Caki2 (cell line): ENCODE results near the gene CDCA3. TPM values are rescaled to one million over a fixed set of nuclear protein-coding genes. Genes with fewer than 3 reads are reported as not detected.

Experiments
- DNase-seq: peaks from one replicate; pipeline ENCODE4 v3.0.0-alpha.2; 2015; ENCODE audit warnings: low read depth
- in situ Hi-C: cut with HindIII; loops from 2 replicates; pipeline ENCODE4 v1.10.0; 2016; ENCODE audit warnings: low sequenced_read_pairs, low pct_unique_long_range_greater_than_20kb, mixed read lengths
- total RNA-seq: library from RNA; depleted of rRNA; stranded (reverse); fragments of >200 nt; shearing (Covaris generic); gene quantifications from 2 replicates; pipeline ENCODE4 v1.2.3, GENCODE V29; 2014; ENCODE audit warnings: low replicate concordance

Gene CDCA3
- total RNA-seq, 1 experiment from 2014 or later = 216 TPM

DNA sequence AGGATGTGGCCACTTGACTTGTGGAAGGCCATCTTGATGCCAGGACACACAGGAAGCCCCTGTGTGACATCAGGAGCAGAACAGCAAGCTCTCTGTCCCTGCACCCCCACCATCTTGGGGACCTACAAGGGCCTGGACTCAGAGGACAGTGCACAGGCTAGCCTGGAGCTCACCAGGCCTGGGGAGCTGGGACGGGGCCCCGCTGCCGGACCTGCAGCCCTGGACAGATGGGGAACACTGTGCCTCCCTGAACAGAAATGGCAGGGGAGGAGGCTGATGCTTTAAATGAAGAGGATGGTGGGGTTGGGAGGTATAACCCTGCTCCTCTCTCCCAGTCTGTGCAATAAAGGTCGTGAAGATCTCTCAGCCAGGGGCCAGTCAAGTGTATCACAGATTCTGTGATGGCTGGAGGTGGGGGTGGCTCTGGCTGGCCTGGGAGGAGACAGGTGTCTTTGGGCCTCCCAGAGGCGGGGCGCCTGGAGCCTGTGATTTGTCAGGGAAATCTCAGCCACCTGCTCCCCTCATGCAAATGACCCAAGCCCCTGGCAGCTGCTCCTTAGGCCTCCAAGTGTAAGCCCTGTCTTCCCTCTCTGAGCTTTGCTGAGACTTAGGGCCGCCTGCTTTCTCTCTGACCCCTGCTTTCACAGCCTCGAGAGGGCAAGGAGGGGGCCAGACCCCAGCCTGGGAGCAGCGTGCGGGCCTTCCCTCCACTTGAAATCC is 11.4 kb downstream of the CDCA3 start:
- in situ Hi-C loops = no loop called here

DNA sequence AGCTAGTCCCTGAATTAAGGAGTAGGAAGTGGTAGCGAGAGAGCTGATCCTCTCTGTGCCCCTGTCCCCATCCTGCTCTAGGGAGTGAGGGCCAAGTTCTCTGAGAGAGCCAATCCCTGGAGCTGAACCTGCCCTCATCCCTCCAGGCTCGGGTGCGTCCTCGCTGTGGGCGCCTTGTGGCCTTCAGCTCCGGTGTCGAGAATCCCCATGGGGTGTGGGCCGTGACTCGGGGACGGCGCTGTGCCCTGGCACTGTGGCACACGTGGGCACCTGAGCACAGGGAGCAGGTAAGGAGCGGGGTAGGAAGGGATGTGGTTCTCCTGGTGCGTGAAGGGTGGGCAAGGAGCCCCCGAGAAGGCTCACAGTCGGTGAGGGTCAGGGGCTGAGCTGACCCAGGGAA is 12.2 kb downstream of the CDCA3 start:
- DNase-seq = no peak
- in situ Hi-C loops = no loop called here

More for the DNA sequence above, 11.4 kb downstream of the CDCA3 start:
- no peak for DNase-seq

DNA sequence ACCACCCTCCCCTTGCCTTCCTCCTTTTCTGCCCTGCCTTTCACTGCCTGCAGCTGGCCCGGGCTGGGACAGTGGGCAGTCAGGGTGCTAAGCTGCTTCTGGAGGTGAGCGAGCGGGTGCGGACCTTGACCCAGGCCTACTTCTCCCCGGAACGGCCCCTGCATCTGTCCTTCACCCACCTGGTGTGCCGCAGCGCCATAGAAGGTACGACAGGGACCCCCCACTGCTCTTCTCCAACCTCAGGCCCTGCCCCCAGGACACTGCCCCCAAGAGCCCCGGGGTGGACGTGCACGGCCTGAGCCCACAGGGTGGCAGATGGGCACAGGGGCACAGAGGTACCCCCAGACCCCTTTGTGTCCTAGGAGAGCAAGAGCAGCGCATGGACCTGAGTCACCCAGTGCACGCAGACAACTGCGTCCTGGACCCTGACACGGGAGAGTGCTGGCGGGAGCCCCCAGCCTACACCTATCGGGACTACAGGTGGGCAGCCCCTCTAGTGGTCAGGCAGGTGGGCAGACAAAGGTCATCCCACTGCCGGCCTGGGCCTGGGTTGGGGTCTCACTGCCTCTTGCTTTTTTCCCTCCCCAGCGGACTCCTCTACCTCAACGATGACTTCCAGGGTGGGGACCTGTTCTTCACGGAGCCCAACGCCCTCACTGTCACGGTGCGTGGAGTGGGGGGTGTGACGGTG is 13.6 kb downstream of the CDCA3 start:
- in situ Hi-C loops = no loop called here
- DNase-seq = no peak

DNA sequence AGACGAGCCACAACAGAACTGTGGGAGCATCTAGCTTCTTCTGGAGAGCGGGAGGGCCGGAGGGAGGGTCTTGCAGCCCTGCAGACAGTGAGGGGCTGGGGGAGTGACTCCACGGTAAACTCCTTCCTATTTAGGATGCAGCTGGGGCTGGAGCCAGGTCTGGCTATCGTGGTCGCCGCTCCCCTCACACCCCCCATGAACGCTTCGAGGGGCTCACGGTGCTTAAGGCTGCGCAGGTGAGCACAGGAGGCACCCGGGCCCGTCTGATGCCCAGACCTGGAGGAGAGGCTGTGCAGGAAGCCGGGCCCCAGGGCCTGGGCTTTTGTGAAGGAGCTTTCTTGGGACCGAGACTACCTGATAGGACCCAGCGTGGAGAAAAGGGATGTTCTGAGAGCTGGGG is 14.2 kb downstream of the CDCA3 start:
- in situ Hi-C loops = no loop called here
- DNase-seq = no peak

DNA sequence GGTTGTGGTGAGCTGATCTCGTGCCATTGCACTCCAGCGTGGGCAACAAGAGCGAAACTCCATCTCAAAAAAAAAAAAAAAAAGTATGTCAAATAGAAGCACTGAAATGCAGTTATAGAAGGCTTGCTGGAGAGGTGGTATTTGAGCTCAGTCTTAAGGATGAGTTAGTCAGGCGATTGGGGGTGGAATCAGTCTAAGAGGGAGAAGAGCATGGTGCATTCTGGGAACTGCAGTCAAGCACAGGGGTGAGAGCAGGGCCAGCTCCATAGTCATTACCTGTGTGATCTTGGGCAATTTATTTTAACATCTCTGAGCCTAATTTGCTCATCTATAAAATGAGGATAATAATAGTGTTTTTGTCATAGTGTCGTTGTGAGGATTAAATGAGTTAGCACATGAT is 16.2 kb downstream of the CDCA3 start:
- DNase-seq = no peak
- in situ Hi-C loops = no loop called here

DNA sequence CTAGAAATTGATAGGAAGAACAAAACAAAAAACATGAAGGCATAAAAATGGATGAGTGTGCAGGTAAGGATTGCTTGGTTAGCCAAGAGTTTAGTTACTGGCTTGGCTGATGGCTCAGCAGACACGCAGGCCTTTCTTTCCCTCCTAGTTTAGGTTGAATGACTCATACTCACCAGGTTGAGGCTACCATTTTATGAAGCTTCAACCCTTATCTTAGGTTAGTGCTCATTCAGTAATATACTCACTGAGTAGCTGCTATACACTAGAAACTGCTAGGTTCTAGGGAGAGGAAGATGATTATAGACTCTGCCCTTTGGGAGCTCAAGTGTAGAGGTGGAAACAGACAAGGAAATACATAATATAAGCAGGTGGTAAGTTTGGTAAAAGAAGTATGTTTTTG is 16.8 kb downstream of the CDCA3 start:
- in situ Hi-C loops = no loop called here

DNA sequence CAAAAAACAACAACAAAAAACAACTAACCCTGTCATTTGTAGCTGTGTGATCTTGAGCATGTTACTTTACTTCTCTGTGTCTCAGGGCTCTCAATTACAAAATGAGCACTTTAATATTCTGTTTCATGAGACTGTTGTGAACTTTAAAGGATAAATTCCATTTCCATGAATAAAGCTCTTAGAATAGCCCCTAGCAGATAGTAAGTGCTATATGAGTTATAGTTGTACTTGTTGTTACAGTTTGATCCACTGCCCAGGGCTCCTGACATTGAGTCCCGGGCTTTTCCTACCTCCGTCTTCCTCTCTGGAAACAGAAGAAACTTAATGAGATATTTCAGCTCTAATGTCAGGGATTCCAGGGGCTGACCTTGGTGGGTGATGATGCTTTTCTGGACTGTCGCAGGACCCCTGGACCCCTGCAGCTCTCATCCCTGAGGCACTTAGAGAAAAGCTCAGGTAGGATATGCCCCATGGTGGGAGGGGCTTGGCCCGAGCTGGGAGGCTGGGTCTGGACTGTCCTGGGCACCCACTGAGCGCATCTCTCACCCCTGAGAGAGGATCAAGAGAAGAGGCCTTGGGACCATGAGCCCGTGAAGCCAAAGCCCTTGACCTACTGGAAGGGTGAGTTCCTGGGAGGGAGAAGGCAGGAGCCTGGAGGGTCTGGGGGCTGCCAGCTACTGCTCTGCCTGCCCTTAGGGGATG is 17.7 kb downstream of the CDCA3 start:
- no peak for DNase-seq
- in situ Hi-C loops = no loop called here

More for the DNA sequence above, 16.8 kb downstream of the CDCA3 start:
- peak; percentile 61 for DNase-seq

DNA sequence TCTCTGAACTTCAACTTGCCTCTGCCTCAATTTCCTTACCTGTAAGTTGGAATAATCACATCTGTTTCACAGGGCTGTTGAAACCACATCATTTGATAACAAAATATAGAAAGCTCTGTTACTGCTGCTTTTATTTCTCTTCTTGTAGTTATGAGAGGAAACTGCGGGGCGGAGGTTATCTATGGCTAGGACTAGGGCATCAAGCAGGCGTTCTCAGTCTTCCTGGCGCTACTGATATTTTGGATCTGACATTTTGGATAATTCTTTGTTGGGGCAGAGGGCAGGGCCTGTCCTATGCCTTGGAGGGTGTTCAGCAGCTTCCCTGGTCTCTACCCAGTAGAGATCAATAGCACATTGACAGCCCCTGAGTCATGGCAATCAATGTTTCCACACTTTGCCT is 19.0 kb downstream of the CDCA3 start:
- DNase-seq = no peak
- in situ Hi-C loops = no loop called here

DNA sequence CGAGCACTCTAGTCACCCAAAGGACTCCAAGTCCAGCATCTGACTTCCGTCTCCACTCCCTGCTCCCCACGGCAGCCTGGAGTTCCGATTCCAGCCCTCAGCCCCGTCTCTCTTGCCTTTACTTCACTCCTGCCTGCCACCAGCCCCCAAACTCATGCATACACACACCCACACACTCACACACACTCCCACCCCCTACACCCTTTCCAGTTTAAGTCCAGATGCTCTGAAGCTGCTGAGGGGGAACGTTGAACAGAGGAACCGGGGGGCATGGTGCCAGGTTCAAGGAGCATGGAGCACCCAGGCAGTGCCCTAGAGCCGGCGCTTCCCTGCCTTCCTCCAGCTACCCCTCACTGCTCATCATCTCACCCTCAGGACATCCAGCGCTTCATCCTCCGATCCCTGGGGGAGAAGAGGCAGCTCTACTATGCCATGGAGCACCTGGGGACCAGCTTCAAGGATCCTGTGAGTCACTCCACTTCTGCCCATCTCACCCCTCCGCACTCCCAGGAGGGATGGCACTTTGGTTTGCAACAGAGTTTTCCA is 19.6 kb downstream of the CDCA3 start:
- in situ Hi-C loops = no loop called here
- no peak for DNase-seq

DNA sequence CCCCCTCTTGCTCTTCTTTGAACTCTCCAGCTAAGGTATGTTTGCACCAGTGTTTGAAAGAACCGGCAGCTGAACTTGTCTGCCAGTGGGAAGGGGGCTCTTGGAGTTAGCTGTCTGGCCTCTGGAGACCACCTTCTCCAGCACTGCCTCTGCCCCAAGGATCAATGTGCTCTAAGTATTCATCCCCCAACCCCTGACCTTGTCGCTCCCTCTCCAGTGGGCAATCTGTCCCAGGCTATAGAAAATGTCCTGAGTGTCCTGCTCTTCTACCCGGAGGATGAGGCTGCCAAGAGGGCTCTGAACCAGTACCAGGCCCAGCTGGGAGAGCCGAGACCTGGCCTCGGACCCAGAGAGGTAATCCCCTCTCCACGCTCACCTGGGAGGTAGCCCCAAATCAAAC is 20.1 kb downstream of the CDCA3 start:
- DNase-seq = no peak
- in situ Hi-C loops = no loop called here

DNA sequence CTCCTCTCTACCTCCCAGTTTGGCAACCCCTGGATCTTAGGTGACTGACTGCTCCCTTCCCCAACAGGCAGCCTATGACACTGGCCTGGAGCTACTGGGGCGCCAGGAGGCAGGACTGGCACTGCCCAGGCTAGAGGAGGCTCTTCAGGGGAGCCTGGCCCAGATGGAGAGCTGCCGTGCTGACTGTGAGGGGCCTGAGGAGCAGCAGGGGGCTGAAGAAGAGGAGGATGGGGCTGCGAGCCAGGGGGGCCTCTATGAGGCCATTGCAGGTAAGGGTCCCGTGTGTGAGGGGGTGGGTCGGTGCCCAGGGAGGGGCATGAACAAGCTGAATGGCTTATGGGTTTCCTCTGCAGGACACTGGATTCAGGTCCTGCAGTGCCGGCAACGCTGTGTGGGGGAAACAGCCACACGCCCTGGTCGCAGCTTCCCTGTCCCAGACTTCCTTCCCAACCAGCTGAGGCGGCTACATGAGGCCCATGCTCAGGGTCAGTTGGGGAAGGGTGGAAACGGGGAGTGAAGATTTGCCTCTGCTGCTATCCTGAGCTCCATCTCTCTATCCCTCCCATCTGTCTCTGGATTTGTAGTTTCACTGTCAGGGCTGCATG is 20.7 kb downstream of the CDCA3 start:
- in situ Hi-C loops = no loop called here
- no peak for DNase-seq

DNA sequence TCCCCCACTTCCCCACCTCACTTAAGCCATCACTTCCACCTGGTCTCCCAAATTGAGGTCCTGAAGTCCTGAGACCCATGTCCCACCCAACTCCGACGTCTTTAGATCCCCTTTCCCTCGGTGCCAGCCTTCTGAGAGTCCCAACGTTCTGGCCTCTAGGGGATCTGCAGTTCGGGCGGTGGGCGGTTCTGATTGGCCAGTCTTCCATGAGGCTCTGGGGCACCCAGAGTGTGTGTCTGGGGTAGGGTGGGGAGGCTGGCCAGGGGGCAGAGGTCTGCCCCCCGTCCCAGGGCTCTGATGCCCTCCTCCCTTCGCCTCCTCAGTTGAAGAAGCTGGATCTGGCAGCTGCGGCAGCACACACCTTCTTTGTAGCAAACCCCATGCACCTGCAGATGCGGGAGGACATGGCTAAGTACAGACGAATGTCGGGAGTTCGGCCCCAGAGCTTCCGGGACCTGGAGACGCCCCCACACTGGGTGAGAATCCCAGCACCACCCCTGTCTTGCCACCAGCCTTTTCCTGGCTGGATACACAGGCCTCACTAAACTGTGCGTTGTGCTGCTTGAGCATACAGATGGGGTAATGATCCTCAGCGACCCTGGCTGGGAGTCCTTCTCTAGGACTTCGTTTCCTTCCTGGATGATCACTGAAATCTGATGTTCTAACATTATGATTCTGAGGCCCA is 21.4 kb downstream of the CDCA3 start:
- in situ Hi-C loops = no loop called here
- no peak for DNase-seq

DNA sequence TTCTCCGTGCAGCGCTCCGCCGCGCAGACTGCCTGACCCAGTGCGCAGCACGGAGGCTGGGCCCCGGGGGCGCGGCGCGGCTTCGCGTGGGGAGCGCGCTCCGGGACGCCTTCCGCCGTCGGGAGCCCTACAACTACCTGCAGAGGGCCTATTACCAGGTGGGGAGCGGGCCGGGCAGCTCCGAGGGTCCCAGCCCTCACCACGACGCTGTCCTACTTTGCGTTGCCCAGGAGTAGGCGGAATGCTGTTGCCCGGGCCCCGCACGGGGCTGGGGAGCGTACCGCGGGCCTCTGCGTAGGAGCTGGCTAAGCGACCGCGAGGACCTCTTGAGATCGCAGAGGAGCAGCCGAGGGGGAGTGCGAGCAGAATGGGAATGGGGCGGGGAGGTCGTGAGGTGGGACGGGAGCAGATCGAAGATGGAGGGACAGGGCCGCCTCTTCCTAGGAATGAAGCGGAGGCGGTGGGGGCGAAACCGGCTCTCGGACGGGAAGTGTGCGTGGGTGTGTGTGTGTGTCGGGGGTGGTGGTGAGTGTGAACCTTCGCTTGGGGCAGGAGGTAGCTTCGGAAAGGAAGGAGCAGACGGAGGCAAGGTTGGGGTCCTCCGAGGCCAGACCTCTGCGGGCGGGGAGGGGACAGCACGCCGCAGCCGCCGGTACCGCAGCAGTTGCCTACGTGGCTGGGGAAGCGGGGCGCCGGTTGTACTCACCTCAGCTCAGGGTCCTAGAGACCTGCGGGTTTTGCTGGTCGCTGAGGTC is 22.1 kb downstream of the CDCA3 start:
- in situ Hi-C loops = no loop called here

DNA sequence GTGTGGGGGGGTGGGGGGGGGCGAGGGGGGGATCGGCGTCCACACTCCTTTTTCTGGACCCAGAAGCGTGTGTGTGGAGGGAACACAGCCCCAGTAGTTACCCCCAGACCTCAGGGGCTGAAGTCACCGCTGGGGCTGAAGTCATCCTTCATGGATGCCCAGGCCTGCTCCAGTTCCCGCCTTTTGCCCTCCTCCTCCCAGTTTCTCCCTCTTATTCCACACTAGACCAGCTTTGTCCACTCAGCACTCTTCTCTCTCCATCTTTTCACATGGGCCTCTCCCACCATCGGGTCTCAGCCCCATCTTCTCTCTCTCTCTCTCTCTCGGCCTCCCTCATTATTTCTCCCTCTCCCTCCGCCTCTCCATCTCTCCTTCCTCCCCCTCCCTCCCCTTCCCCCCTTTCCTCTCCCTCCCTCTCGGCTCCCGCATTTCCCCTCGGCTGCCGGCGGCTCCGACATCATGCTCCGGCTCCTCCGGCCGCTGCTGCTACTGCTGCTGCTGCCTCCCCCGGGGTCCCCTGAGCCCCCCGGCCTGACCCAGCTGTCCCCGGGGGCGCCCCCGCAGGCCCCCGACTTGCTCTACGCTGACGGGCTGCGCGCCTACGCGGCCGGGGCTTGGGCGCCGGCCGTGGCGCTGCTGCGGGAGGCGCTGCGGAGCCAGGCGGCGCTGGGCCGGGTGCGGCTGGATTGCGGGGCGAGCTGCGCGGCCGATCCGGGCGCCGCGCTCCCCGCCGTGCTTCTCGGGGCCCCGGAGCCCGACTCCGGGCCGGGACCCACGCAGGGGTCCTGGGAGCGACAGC is 22.9 kb downstream of the CDCA3 start, which contains the start of gene P3H3:
TSS of gene P3H3 (plus strand) at position 426 of the 799 bp plus-strand sequence. CDS start at position 460, 34 bp downstream.
- DNase-seq = peak; percentile 65
- in situ Hi-C loops = no loop called here

More for the DNA sequence above, 22.1 kb downstream of the CDCA3 start:
- no peak for DNase-seq

DNA sequence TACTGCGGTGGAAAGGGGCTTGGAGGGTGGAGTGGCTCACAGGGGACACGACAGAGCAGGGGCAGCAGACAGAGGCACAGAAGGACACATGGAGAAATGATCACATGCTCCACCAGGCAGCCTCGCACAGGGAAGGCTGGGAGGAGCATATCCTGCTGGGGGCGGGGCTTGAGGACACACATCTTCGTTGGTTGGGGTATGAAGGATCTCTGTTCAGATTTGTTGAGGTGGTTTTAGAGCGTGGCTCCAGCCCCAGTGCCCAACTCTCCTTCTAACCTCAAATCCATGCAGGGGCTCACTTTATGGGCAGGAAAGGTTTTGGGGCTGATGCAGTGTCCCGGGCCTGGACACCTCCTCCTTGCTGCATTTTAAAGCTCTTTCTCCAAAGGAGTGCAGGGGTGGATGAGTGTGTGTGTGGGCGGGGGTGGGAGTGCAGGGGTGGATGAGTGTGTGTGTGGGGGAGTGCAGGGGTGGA is 23.6 kb downstream of the CDCA3 start:
- peak; percentile 83 for DNase-seq
- in situ Hi-C loops = no loop called here

DNA sequence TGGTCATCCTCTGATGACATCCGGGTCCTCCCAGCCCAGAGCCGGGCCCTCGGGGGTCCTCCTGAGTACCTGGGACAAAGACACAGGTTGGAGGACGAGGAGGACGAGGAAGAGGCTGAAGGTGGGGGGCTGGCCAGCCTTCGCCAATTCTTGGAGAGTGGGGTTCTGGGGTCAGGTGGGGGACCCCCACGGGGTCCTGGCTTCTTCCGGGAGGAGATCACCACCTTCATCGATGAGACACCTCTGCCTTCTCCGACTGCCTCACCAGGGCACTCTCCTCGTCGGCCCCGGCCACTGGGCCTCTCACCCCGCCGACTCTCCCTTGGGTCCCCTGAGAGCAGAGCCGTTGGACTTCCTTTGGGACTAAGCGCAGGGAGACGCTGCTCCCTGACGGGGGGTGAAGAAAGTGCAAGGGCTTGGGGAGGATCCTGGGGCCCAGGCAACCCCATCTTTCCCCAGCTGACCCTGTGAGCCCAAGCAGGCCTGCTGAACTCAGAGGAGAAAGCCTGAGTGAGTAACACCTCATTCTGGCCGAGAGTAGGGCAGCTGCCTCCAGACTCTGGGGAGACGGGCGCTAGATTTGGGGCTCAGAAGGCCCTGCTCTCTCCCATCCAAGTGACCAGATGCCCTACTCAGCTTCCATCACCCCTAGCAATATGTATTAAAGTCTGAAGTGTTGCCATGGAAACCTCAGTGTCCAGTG is 24.2 kb downstream of the CDCA3 start:
- no peak for DNase-seq
- in situ Hi-C loops = no loop called here
